Suprapubic skin (tissue), 3 donors: Measurements from ENCODE around the gene SFSWAP.

Experiments
- CTCF ChIP-seq, 2 donors: fragments of 200-600 bp in 1 of 2; fragments of 450-650 bp in 1 of 2; sonication (generic) in 1 of 2; IDR thresholded peaks; one replicate each; pipeline ENCODE4 v1.5.1; 2016 to 2019; ENCODE audit warnings: antibody characterized with exemption in 2 of 2, mild to moderate bottlenecking in 1 of 2, moderate library complexity in 1 of 2
- POLR2AphosphoS5 ChIP-seq, 3 donors: sonication (generic); formaldehyde crosslinking; IDR thresholded peaks; one replicate each; pipeline ENCODE4 v1.6.1; 2017; ENCODE audit warnings: antibody characterized with exemption in 3 of 3

DNA sequence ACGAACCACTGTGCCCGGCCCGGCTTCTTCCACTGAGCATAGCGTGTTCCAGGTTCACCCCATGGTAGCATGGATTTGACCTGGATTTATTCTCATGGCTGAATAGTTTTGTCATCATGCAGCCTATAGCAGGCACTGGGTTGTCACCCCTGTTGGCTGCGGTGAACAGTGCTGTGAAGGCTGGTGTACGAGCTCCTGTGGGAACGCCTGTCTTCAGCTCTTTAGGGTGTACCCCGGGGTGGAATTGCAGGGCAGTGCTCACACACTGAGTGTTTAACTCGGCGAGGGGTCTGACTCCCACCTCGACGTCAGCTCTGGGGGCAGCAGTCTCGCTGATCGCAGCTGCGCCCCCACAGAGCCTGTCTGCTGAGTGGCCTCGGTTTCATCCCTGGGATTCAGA lies 132.6 kb downstream of the SFSWAP start:
- TF ChIP-seq CTCF (IDR thresholded peaks at IDR 0.05) (no peak), POLR2AphosphoS5 (IDR thresholded peaks at IDR 0.05) (no peak)
